ENCODE data around the gene DHCR7. TPM values are rescaled to one million over a fixed set of nuclear protein-coding genes. Genes with fewer than 3 reads are reported as not detected.

The DHCR7 gene
- total and polyA plus RNA-seq, 2 donors (not counting 1 experiment from before 2014, with no cell fraction given) = 6.9 to 15.3 TPM

- Histone ChIP-seq H2AFZ (ENCODE audit: insufficient read depth, low read depth, low read length, poor library complexity, severe bottlenecking) (no peak overlapping the region), H3K4me3 (ENCODE audit: control extremely low read depth in 1 of 5, extremely low read depth in 1 of 5, insufficient read depth in 1 of 5, low read depth in 2 of 5, low read length in 4 of 5) (no peak overlapping the region), H3K9me3 (ENCODE audit: control extremely low read depth in 1 of 3, control insufficient read depth in 2 of 3, insufficient read depth in 1 of 3, low read length in 2 of 3) (peaks cover 0 to 3% (median 0%) of the 10 kb centered on the region in 3 donors), H3K27me3 (replicated peaks in 1 of 4; ENCODE audit: control extremely low read depth in 1 of 4, control insufficient read depth in 3 of 4, insufficient read depth in 4 of 4, low read length in 3 of 4) (no peaks in the 10 kb centered on the region), H3K79me2 (ENCODE audit: control insufficient read depth, insufficient read depth, low read length) (peaks cover 25% of the 10 kb centered on the region), H3K4me1 (ENCODE audit: control insufficient read depth in 2 of 2, insufficient read depth in 2 of 2, low read length in 2 of 2) (peaks cover 6 to 9% of the 10 kb centered on the region in 2 donors), H3K4me2 (replicated peaks; ENCODE audit: low read depth, low read length, poor library complexity, severe bottlenecking) (no peak overlapping the region), H4K20me1 (ENCODE audit: control insufficient read depth, insufficient read depth, low read length, poor library complexity, severe bottlenecking) (peaks cover 69% of the 10 kb centered on the region), H3K36me3 (replicated peaks in 1 of 2; ENCODE audit: control extremely low read depth in 1 of 2, control insufficient read depth in 1 of 2, extremely low read depth in 1 of 2, insufficient read depth in 2 of 2, low read length in 1 of 2) (peaks cover 0 to 81% of the 10 kb centered on the region in 2 experiments), H3K27ac (ENCODE audit: low read length in 2 of 2) (no peak overlapping the region), H3K9ac (ENCODE audit: low read length) (no peak overlapping the region)
- ATAC-seq (ENCODE audit: low read depth) = no peak
- Mint-ChIP-seq H3K27me3 (no peaks in the 10 kb centered on the region), H3K9me3 (ENCODE audit: insufficient read depth) (no peaks in the 10 kb centered on the region), H3K4me1 (peaks cover 17% of the 10 kb centered on the region), H3K4me3 (no peak overlapping the region), H3K27ac (no peak overlapping the region)
- POLR2A ChIA-PET = no interaction called here
- TF ChIP-seq, protein P1, sequence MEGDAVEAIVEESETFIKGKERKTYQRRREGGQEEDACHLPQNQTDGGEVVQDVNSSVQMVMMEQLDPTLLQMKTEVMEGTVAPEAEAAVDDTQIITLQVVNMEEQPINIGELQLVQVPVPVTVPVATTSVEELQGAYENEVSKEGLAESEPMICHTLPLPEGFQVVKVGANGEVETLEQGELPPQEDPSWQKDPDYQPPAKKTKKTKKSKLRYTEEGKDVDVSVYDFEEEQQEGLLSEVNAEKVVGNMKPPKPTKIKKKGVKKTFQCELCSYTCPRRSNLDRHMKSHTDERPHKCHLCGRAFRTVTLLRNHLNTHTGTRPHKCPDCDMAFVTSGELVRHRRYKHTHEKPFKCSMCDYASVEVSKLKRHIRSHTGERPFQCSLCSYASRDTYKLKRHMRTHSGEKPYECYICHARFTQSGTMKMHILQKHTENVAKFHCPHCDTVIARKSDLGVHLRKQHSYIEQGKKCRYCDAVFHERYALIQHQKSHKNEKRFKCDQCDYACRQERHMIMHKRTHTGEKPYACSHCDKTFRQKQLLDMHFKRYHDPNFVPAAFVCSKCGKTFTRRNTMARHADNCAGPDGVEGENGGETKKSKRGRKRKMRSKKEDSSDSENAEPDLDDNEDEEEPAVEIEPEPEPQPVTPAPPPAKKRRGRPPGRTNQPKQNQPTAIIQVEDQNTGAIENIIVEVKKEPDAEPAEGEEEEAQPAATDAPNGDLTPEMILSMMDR (IDR thresholded peaks at IDR 0.05) = no peak
- TF ChIP-seq EZH2 (IDR thresholded peaks at IDR 0.05; ENCODE audit: borderline replicate concordance, insufficient read depth, low read depth, low read length, poor library complexity, severe bottlenecking) = no peak
- intact Hi-C loops (cut with micrococcal nuclease) = loop anchor here (10.0 kb wide), 1 partner anchor 326 kb away; no protein-coding TSS in a partner anchor
- CTCF ChIA-PET = no interaction called here
- 97% methylated on average over 23 of the region's 23 CpGs for WGBS (ENCODE audit: insufficient coverage)
- no peak for DNase-seq
Measured at GRCh38 chr11:71459076-71459766, 11.0 kb upstream of the DHCR7 start.
